ENCODE data around the gene JAGN1. TPM values are rescaled to one million over a fixed set of nuclear protein-coding genes. Genes with fewer than 3 reads are reported as not detected.
A peak's percentile ranks its signal among the peaks of the same experiment; 100 is the strongest.
"Not testable (repeated sequence)": the region's sequence is repeated elsewhere in the genome, so short reads cannot be mapped to it uniquely, and the experiment has no call there.

JAGN1 gene
- total RNA-seq, 1 donor from 2014 or later, result 16.3 TPM

- DNase-seq, result no peak
Observed at GRCh38 chr3:9867106-9867505, 23.3 kb upstream of the JAGN1 start.

GRCh38 chr3:9869955-9870354, 20.5 kb upstream of the JAGN1 start:
- DNase-seq, result no peak

GRCh38 chr3:9870978-9871377, 19.4 kb upstream of the JAGN1 start:
- DNase-seq, result no peak

GRCh38 chr3:9872067-9872466, 18.3 kb upstream of the JAGN1 start:
- DNase-seq, result not testable (repeated sequence)

GRCh38 chr3:9875448-9875847, 15.0 kb upstream of the JAGN1 start:
- no peak for DNase-seq

- not testable (repeated sequence) for DNase-seq
Observed at GRCh38 chr3:9876255-9876654, 14.2 kb upstream of the JAGN1 start.

- no peak for DNase-seq
Observed at GRCh38 chr3:9876991-9877390, 13.4 kb upstream of the JAGN1 start.

GRCh38 chr3:9878700-9879099, 11.7 kb upstream of the JAGN1 start:
- DNase-seq, result no peak

- no peak for DNase-seq
Observed at GRCh38 chr3:9879830-9880549, 10.4 kb upstream of the JAGN1 start, which contains the start of gene CIDEC. CIDEC (minus strand) TSS chr3:9880253; CDS start chr3:9878486, 1,767 bp downstream.

- no peak for DNase-seq
Observed at GRCh38 chr3:9881441-9881840, 9.0 kb upstream of the JAGN1 start.

GRCh38 chr3:9883706-9884554, 6.5 kb upstream of the JAGN1 start:
- peak; percentile 47 for DNase-seq

- DNase-seq, result no peak
Observed at GRCh38 chr3:9884555-9885165, 5.8 kb upstream of the JAGN1 start.

- DNase-seq, result no peak
Observed at GRCh38 chr3:9886328-9886727, 4.1 kb upstream of the JAGN1 start.

- DNase-seq, result no peak
Observed at GRCh38 chr3:9887480-9887879, 2.9 kb upstream of the JAGN1 start.

- DNase-seq, result no peak
Observed at GRCh38 chr3:9888540-9888939, 1.9 kb upstream of the JAGN1 start.

GRCh38 chr3:9889405-9889804, 1.0 kb upstream of the JAGN1 start:
- no peak for DNase-seq

- no peak for DNase-seq
Observed at GRCh38 chr3:9891072-9891622, 737 bp downstream of the JAGN1 start.

- no peak for DNase-seq
Observed at GRCh38 chr3:9893739-9894138, 3.3 kb downstream of the JAGN1 start.

GRCh38 chr3:9895715-9896114, 5.3 kb downstream of the JAGN1 start:
- DNase-seq, result not testable (repeated sequence)

- DNase-seq, result not testable (repeated sequence)
Observed at GRCh38 chr3:9896755-9897407, 6.5 kb downstream of the JAGN1 start.

- DNase-seq, result no peak
Observed at GRCh38 chr3:9897408-9898372, 7.3 kb downstream of the JAGN1 start.
